ENCODE results near the gene RPS4Y1. TPM values are rescaled to one million over a fixed set of nuclear protein-coding genes. Genes with fewer than 3 reads are reported as not detected.

Gene RPS4Y1
- polyA plus RNA-seq, 1 experiment, result 1,141 TPM

DNA sequence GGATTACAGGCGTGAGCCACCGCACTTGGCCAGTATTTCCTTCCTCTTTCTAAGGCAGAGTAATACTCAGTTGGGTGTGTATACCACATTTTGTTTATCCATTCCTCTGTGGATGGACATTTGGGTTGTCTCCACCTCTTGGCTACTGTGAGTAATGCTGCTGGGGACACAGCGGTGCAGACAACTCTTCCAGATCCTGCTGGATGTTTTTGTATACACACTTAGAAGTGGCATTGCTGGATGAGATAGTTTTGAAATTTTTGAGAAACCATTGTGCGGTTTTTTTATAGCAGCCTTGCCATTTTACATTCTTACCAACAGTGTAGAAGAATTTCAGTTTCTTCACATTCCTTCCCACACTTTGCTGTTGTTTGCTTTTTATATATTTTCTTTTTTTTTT, 16.3 kb downstream of the RPS4Y1 start:
- DNase-seq (ENCODE audit: low read depth, low spot score), result no peak
- H3K9me3 ChIP-seq (ENCODE audit: control insufficient read depth, insufficient read depth, low read length), result no peaks in the 10 kb centered on the region
- TF ChIP-seq, protein P1, sequence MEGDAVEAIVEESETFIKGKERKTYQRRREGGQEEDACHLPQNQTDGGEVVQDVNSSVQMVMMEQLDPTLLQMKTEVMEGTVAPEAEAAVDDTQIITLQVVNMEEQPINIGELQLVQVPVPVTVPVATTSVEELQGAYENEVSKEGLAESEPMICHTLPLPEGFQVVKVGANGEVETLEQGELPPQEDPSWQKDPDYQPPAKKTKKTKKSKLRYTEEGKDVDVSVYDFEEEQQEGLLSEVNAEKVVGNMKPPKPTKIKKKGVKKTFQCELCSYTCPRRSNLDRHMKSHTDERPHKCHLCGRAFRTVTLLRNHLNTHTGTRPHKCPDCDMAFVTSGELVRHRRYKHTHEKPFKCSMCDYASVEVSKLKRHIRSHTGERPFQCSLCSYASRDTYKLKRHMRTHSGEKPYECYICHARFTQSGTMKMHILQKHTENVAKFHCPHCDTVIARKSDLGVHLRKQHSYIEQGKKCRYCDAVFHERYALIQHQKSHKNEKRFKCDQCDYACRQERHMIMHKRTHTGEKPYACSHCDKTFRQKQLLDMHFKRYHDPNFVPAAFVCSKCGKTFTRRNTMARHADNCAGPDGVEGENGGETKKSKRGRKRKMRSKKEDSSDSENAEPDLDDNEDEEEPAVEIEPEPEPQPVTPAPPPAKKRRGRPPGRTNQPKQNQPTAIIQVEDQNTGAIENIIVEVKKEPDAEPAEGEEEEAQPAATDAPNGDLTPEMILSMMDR (IDR thresholded peaks at IDR 0.05; ENCODE audit: low read depth, low read length), result peak; percentile 26; the same call in 1 of the 2 replicates
- no peak overlapping the region for H3K27ac ChIP-seq (ENCODE audit: low read depth, low read length)
- POLR2A ChIA-PET, result no interaction called here
- no peaks in the 10 kb centered on the region for H3K27me3 ChIP-seq (ENCODE audit: control insufficient read depth, insufficient read depth, low read length)
- H3K4me3 ChIP-seq (ENCODE audit: low read depth, low read length), result no peak overlapping the region
- CTCF ChIA-PET, result interaction anchor here (1.2 kb wide), 1 partner anchor 79 kb away, joined by 3 read pairs; no protein-coding TSS in a partner anchor

- H3K27ac ChIP-seq (ENCODE audit: low read depth, low read length), result no peak overlapping the region
- CTCF ChIA-PET, result no interaction called here
- DNase-seq (ENCODE audit: low read depth, low spot score), result no peak
- TF ChIP-seq, protein P1 (IDR thresholded peaks at IDR 0.05; ENCODE audit: low read depth, low read length), result no peak
- no peaks in the 10 kb centered on the region for H3K9me3 ChIP-seq (ENCODE audit: control insufficient read depth, insufficient read depth, low read length)
- H3K27me3 ChIP-seq (ENCODE audit: control insufficient read depth, insufficient read depth, low read length), result no peaks in the 10 kb centered on the region
- POLR2A ChIA-PET, result no interaction called here
- H3K4me3 ChIP-seq (ENCODE audit: low read depth, low read length), result no peak overlapping the region
Measured at GRCh38 chrY:2859782-2860181, 18.4 kb downstream of the RPS4Y1 start.

DNA sequence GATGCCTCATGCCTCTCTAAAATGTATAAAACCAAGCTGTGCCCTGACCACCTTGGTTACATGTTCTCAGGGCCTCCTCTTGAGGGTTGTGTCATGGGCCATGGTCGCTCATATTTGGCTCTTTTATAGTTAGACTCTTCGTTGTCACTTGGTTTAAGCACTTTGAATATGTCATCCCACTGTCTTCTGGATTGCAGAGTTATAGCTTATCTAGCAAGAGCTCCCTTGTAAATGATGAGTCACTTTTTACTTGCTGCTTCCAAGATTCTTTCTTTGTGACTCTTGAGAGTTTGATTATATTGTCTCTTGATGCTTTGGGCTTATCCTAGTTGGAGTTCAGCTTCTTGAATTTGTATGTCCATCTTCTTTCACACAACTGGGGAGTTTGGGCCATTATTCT, 19.1 kb downstream of the RPS4Y1 start:
- Histone ChIP-seq H3K4me3 (ENCODE audit: low read depth, low read length) (no peak overlapping the region), H3K27me3 (ENCODE audit: control insufficient read depth, insufficient read depth, low read length) (no peaks in the 10 kb centered on the region), H3K27ac (ENCODE audit: low read depth, low read length) (peak overlapping the region; percentile 47), H3K9me3 (ENCODE audit: control insufficient read depth, insufficient read depth, low read length) (no peaks in the 10 kb centered on the region)
- peak; percentile 38 for DNase-seq (ENCODE audit: low read depth, low spot score)
- ChIA-PET CTCF (interaction anchor here (0.6 to 0.7 kb wide), 2 partner anchors 8 to 19 kb away, joined by 3 read pairs; no protein-coding TSS in a partner anchor), POLR2A (interaction anchor here (0.6 to 1.1 kb wide), 2 partner anchors 47 to 76 kb away, joined by 3 to 5 read pairs; no protein-coding TSS in a partner anchor)
- TF ChIP-seq, protein P1 (IDR thresholded peaks at IDR 0.05; ENCODE audit: low read depth, low read length), result no peak

DNA sequence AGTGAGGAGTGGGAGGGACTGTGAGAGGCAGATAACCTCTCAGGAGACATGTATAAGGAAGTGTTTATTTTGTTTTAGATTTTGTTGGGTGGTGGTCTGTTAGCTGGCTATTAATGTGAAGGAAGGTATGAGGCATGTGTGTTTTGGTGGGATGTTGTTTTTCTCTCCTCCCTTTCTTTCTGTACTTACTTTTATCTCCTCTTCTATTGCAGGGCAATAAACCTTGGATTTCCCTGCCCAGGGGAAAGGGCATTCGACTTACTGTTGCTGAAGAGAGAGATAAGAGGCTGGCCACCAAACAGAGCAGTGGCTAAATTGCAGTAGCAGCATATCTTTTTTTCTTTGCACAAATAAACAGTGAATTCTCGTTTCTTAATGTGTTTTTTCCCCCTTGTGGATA, 25.2 kb downstream of the RPS4Y1 start:
- no peaks in the 10 kb centered on the region for H3K27me3 ChIP-seq (ENCODE audit: control insufficient read depth, insufficient read depth, low read length)
- ChIA-PET POLR2A (no interaction called here), CTCF (no interaction called here)
- no peak overlapping the region for H3K27ac ChIP-seq (ENCODE audit: low read depth, low read length)
- TF ChIP-seq, protein P1 (IDR thresholded peaks at IDR 0.05; ENCODE audit: low read depth, low read length), result no peak
- H3K9me3 ChIP-seq (ENCODE audit: control insufficient read depth, insufficient read depth, low read length), result no peaks in the 10 kb centered on the region
- DNase-seq (ENCODE audit: low read depth, low spot score), result no peak
- H3K4me3 ChIP-seq (ENCODE audit: low read depth, low read length), result no peak overlapping the region

DNA sequence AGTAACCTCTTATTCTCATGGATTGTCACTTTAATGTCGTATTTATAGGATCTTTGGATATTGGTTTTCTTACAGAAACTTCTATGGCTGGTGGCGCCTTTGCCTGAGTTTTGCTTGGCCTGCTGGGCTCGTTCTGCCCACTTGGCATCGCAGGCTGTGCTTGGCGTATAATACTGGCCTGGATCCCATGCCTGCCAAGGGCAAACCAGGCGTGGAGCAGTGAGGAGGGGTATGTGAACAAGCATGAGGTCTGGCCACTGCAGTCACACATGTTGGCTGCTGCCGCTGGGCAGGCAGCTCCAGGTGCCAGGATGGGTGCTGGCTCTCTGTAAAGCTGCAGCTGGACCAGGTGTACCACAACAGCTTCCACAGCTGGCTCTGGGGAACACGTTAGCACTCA, 26.1 kb downstream of the RPS4Y1 start:
- CTCF ChIA-PET, result no interaction called here
- no peak for DNase-seq (ENCODE audit: low read depth, low spot score)
- TF ChIP-seq, protein P1 (IDR thresholded peaks at IDR 0.05; ENCODE audit: low read depth, low read length), result no peak
- Histone ChIP-seq H3K4me3 (ENCODE audit: low read depth, low read length) (no peak overlapping the region), H3K9me3 (ENCODE audit: control insufficient read depth, insufficient read depth, low read length) (peaks cover 6% of the 10 kb centered on the region; the same call in 1 of the 2 replicates), H3K27me3 (ENCODE audit: control insufficient read depth, insufficient read depth, low read length) (no peaks in the 10 kb centered on the region), H3K27ac (ENCODE audit: low read depth, low read length) (no peak overlapping the region)
- POLR2A ChIA-PET, result no interaction called here
